Mammary epithelial cell (primary cell): Measurements from ENCODE around the gene EHMT1.

Experiments used
- EZH2 ChIP-seq: IDR thresholded peaks from 2 replicates; pipeline ENCODE4 v1.6.1; 2012; ENCODE audit warnings: low read length, inconsistent platforms, borderline replicate concordance
- TF ChIP-seq, protein P1 (sequence below), 2 donors: IDR thresholded peaks in 1 of 2; conservative IDR thresholded peaks in 1 of 2; 2 replicates each; pipeline ENCODE4 v1.5.1; 2011 to 2012; ENCODE audit warnings: inconsistent platforms in 2 of 2, low read length in 2 of 2, mild to moderate bottlenecking in 2 of 2, control low read depth in 1 of 2, low read depth in 1 of 2; ENCODE audit not compliant: insufficient read depth in 1 of 2; ENCODE audit errors: extremely low read depth in 1 of 2

DNA sequence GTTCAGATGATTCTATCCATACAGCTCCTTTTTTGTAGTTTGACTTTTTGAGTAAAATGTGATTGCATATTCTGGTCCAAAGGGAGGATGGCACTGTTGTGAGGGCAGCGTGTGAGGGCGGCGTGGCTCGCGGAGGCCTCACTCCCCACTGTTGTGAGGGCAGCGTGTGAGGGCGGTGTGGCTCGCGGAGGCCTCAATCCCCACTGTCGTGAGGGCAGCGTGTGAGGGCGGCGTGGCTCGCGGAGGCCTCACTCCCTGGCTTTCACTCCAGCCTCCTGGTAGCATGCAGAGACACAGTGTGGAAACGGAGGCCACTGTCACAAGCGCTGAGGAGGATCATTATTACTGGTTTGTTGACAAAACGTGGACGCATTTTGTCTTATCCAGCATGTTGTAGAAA lies 79.0 kb downstream of the EHMT1 start:
- TF ChIP-seq, protein P1, sequence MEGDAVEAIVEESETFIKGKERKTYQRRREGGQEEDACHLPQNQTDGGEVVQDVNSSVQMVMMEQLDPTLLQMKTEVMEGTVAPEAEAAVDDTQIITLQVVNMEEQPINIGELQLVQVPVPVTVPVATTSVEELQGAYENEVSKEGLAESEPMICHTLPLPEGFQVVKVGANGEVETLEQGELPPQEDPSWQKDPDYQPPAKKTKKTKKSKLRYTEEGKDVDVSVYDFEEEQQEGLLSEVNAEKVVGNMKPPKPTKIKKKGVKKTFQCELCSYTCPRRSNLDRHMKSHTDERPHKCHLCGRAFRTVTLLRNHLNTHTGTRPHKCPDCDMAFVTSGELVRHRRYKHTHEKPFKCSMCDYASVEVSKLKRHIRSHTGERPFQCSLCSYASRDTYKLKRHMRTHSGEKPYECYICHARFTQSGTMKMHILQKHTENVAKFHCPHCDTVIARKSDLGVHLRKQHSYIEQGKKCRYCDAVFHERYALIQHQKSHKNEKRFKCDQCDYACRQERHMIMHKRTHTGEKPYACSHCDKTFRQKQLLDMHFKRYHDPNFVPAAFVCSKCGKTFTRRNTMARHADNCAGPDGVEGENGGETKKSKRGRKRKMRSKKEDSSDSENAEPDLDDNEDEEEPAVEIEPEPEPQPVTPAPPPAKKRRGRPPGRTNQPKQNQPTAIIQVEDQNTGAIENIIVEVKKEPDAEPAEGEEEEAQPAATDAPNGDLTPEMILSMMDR (conservative IDR thresholded peaks at IDR 0.05 in 1 of 2, IDR thresholded peaks at IDR 0.05 in 1 of 2; ENCODE audit: extremely low read depth in 1 of 2, insufficient read depth in 1 of 2, low read depth in 1 of 2, low read length in 2 of 2), result no peak
- no peak for TF ChIP-seq EZH2
